Activated CD8-positive, alpha-beta T cell treated with anti-CD3 and anti-CD28 coated beads for 36 hours (primary cell): Measurements from ENCODE around the gene C9orf153. TPM values are rescaled to one million over a fixed set of nuclear protein-coding genes. Genes with fewer than 3 reads are reported as not detected.

Source experiments
- ATAC-seq: fragments of 200-7000 bp; cut with Tn5 transposase; one replicate; pipeline ENCODE4 v1.10.0; 2021; ENCODE audit warnings: mild to moderate bottlenecking, moderate library complexity
- CTCF ChIA-PET: fragments of 350-600 bp; sonication (Branson Sonifier 250); formaldehyde crosslinking; loops from one replicate; lab custom pipeline; 2021; ENCODE audit warnings: antibody characterized with exemption; lab: Charles Lee
- POLR2A ChIA-PET: fragments of 350-600 bp; sonication (Branson Sonifier 250); formaldehyde crosslinking; loops from one replicate; lab custom pipeline; 2021; ENCODE audit warnings: antibody characterized with exemption; lab: Charles Lee
- DNase-seq: peaks from one replicate; pipeline ENCODE4 v3.0.0-alpha.2; 2020
- H3K27ac Mint-ChIP-seq: one replicate; pipeline ENCODE4 v1.8.0; 2021; ENCODE audit warnings: mild to moderate bottlenecking, mixed read lengths
- H3K27me3 Mint-ChIP-seq: one replicate; pipeline ENCODE4 v1.8.0; 2021; ENCODE audit warnings: mixed read lengths
- H3K36me3 Mint-ChIP-seq: one replicate; pipeline ENCODE4 v1.8.0; 2021; ENCODE audit warnings: low read depth, mixed read lengths
- H3K4me1 Mint-ChIP-seq: one replicate; pipeline ENCODE4 v1.8.0; 2021; ENCODE audit warnings: low read depth, mixed read lengths
- H3K4me3 Mint-ChIP-seq: one replicate; pipeline ENCODE4 v1.8.0; 2021; ENCODE audit warnings: mild to moderate bottlenecking, moderate library complexity, mixed read lengths
- H3K9me3 Mint-ChIP-seq: one replicate; pipeline ENCODE4 v1.8.0; 2021; ENCODE audit warnings: mixed read lengths
- CTCF ChIP-seq: fragments of 200-600 bp; IDR thresholded peaks from one replicate; pipeline ENCODE4 v1.8.0; 2022; ENCODE audit warnings: antibody characterized with exemption, mild to moderate bottlenecking
- intact Hi-C: fragments of 100-400 bp; cut with micrococcal nuclease; formaldehyde crosslinking; loops from one replicate; pipeline ENCODE4 v1.10.0; 2022
- total RNA-seq, 2 experiments: library from RNA; stranded (reverse); gene quantifications; one replicate each; pipeline ENCODE4 v1.2.3, GENCODE V29; 2021

The C9orf153 gene
- total RNA-seq, 2 experiments from 2014 or later: 0.16 to 0.40 TPM

DNA sequence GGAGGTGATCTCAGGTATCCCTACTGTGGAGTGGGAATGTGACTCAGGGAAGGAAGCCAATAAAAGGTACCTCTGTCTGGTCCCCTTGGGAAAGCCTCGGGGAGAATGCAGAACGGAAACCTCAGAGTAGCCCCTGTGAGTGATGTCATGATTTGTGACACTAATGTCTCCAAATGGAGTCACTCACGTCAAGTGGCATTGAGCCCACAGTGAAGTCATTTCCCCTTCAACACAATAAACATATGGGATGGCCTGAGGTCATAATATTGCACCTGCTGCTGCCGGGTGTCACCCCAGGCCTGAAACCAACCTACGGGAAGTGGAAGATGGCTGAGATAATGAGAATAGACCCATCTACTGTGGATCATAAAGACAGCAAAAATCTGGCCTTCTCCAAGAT, 84.2 kb downstream of the C9orf153 start:
- POLR2A ChIA-PET: no interaction called here
- H3K4me3 Mint-ChIP-seq: no peak overlapping the region
- H3K27ac Mint-ChIP-seq: no peak overlapping the region
- no peak for DNase-seq
- TF ChIP-seq CTCF: no peak
- intact Hi-C loops: no loop called here
- H3K27me3 Mint-ChIP-seq: no peaks in the 10 kb centered on the region
- CTCF ChIA-PET: no interaction called here
- no peaks in the 10 kb centered on the region for H3K4me1 Mint-ChIP-seq
- no peaks in the 10 kb centered on the region for H3K36me3 Mint-ChIP-seq
- H3K9me3 Mint-ChIP-seq: no peaks in the 10 kb centered on the region
- no peak for ATAC-seq

Other genes starting within 250 kb of the C9orf153 start
- gene GOLM1, start 160.1 kb downstream of the C9orf153 start, total RNA-seq: 1 to 10 TPM; 2.7 TPM
- 10 to 100 TPM; 33.3 to 35.0 TPM for gene ISCA1, start 22.9 kb upstream of the C9orf153 start, total RNA-seq
- gene TUT7, start 94.8 kb upstream of the C9orf153 start, total RNA-seq: 10 to 100 TPM; 32.0 to 33.6 TPM